Pulmonary artery endothelial cell (primary cell): ENCODE results near the gene SARS1. TPM values are rescaled to one million over a fixed set of nuclear protein-coding genes. Genes with fewer than 3 reads are reported as not detected.

ENCODE experiments used
- DNase-seq: peaks from one replicate; pipeline ENCODE4 v3.0.0-alpha.2; 2011; ENCODE audit warnings: low read depth, low spot score
- total RNA-seq: library from RNA; depleted of rRNA; stranded (reverse); fragments of >200 nt; gene quantifications from 2 replicates; pipeline ENCODE4 v1.2.3, GENCODE V29; 2014

Gene SARS1
- total RNA-seq, 1 donor from 2014 or later: 251 TPM

DNA sequence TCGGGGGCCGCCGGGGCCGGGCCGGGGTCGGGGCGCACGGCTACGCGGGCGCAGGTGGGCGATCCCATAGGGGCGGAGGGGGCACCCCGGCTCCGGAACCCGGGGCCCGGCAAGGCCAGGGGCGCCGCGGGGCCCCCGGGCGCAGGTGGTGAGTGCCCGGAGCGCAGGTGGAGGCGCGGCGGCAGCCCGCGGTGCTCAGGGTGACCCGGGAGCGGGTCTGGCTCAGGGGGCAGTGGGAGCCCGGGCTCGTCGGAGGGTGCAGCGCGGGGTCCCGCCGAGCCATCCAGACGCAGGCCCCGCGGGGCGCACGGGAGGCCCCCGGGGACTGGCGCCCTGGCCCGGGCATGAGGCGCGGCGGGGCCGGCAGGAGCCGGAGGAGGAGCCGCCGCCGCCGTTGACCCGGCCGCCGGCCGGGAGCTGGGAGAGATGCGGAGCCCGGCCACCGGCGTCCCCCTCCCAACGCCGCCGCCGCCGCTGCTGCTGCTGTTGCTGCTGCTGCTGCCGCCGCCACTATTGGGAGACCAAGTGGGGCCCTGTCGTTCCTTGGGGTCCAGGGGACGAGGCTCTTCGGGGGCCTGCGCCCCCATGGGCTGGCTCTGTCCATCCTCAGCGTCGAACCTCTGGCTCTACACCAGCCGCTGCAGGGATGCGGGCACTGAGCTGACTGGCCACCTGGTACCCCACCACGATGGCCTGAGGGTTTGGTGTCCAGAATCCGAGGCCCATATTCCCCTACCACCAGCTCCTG is 36.1 kb downstream of the SARS1 start:
- DNase-seq: no peak

GRCh38 chr1:109250454-109251276 is 36.9 kb downstream of the SARS1 start:
- no peak for DNase-seq

- no peak for DNase-seq
Measured at GRCh38 chr1:109251277-109252166, 37.8 kb downstream of the SARS1 start.

DNA sequence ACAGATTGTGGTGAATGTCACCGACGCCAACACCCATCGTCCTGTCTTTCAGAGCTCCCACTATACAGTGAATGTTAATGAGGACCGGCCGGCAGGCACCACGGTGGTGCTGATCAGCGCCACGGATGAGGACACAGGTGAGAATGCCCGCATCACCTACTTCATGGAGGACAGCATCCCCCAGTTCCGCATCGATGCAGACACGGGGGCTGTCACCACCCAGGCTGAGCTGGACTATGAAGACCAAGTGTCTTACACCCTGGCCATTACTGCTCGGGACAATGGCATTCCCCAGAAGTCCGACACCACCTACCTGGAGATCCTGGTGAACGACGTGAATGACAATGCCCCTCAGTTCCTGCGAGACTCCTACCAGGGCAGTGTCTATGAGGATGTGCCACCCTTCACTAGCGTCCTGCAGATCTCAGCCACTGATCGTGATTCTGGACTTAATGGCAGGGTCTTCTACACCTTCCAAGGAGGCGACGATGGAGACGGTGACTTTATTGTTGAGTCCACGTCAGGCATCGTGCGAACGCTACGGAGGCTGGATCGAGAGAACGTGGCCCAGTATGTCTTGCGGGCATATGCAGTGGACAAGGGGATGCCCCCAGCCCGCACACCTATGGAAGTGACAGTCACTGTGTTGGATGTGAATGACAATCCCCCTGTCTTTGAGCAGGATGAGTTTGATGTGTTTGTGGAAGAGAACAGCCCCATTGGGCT is 38.6 kb downstream of the SARS1 start:
- no peak for DNase-seq

- no peak for DNase-seq
Measured at GRCh38 chr1:109252893-109253802, 39.4 kb downstream of the SARS1 start.

GRCh38 chr1:109253803-109254620 is 40.3 kb downstream of the SARS1 start:
- DNase-seq: no peak

GRCh38 chr1:109254621-109255096 is 40.9 kb downstream of the SARS1 start:
- no peak for DNase-seq

GRCh38 chr1:109255097-109255651 is 41.5 kb downstream of the SARS1 start:
- no peak for DNase-seq

- DNase-seq: no peak
Measured at GRCh38 chr1:109255678-109256077, 42.0 kb downstream of the SARS1 start.

DNA sequence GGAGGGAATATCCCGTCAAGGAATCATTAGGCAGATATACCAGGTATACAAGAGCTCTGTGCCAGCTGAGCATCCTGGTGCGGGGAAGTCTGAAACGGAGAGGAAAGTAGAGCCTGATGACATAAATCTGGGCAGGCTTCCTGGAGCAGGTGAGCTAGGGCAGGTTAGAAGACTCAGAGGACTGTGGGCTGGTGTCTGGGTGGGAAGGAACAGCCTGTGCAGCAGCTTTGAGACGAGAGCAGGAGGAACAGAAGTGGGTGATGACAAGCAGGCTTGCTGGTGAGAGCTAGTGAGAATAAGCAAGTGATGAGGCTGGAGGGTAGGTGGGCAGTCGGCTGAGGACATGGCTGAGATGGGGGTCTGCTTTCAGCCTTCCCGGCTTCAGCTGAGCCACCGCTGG is 42.4 kb downstream of the SARS1 start:
- DNase-seq: no peak

- no peak for DNase-seq
Measured at GRCh38 chr1:109256971-109257681, 43.4 kb downstream of the SARS1 start.

DNA sequence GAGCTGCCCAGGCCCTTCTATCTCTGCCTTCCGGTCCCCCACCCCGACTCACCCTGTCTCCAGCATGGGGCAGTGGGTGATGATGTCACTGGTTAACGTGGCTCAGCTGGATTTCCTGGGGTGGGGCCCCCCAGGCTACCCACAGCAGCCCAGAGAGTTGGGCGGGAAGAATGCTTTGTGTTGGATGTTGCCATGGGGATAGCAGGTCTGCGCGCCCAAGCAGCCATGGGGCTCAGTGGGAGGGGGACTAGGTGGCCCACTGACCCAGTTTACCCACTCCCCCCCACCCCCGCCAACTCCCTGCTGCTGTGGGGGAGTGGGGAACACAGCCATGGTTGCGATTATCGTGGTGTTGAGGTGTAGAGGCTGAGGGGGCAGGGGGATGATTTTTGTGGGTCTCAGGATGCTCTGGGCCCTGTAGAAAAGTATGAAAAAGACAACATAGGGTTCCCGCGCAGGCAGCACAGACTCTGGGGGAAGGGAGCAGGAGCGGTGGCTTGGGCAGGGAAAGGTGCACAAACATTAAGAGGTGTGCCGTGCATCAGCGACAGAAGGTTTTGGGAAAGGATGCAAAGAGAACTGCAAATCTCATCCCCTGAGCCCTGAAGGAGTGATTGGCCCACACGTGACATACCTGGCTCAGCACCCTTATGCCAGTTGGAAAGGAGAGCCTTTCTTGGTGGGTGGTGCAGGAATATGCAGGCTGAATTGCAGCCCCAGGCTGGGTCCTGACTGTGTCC is 44.1 kb downstream of the SARS1 start:
- no peak for DNase-seq

DNA sequence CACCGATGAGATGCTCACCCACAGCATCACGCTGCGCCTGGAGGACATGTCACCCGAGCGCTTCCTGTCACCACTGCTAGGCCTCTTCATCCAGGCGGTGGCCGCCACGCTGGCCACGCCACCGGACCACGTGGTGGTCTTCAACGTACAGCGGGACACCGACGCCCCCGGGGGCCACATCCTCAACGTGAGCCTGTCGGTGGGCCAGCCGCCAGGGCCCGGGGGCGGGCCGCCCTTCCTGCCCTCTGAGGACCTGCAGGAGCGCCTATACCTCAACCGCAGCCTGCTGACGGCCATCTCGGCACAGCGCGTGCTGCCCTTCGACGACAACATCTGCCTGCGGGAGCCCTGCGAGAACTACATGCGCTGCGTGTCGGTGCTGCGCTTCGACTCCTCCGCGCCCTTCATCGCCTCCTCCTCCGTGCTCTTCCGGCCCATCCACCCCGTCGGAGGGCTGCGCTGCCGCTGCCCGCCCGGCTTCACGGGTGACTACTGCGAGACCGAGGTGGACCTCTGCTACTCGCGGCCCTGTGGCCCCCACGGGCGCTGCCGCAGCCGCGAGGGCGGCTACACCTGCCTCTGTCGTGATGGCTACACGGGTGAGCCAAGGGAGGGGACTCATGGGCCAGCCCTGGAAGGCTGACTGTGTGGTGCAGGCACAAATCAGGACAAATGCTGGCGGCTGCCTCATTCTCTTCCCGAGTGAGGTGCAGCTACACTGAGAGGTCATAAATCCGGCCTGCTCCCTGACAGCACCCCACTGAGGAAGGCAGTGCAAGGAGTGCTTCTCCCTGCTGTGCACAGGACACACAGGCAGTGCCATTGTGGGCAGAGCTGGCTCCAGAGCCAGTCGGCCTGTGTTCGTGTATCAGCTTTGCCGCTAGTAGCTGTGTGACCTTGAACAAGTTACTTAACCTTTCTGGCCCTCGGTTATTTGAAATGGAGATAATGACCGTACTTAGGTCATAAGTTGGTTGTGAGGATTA is 45.1 kb downstream of the SARS1 start:
- DNase-seq: no peak

DNA sequence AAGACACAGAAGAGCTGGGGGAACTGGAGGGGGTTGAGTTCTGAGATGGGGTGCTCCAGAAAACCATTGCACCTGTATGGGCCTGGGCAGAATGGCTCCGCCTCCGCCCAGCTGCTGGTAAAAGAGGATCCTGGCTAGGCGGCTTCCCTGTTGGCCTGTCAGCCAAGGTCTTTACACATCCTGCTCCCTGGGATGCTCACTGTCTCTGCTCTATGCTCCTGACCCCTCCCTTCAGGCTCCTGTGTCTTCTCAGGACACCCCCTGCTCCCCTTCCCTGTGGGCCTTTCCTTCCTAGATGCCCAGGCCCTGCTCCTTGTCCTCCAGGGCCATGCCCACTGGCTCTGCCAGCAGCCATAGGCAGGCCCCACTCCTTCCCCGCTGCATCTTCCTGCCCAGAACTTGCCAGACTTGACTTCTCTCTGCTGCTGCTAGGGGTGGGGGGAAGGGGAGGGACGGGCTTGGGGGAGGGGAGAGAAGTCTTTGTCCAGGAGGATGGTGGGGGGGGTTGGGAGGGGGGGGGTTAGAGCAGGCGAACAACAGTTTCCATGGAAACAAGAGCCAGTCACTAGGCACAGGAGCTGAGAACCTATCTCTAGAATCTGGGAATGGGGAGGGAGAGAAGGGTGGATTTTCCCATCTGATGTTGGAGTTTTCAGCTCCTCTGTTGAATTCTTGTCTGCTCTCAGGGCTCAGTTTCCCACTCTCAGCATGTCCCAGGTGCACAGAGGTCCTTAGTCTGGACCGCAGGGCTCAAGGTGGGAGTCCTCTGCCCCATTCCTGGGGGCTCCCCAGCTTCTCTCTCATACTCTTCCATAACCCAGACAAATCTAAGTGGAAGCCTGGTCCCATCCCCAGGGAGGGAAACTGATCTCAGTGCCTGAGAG is 46.2 kb downstream of the SARS1 start:
- no peak for DNase-seq

- DNase-seq: no peak
Measured at GRCh38 chr1:109261006-109261405, 47.3 kb downstream of the SARS1 start.
